GM19023 (cell line): ENCODE measurements around the gene ITM2C.

Source experiments
- ATAC-seq: cut with Tn5 transposase; IDR thresholded peaks from one replicate; pipeline ENCODE4 v1.9.1; 2021; ENCODE audit warnings: mild to moderate bottlenecking, moderate library complexity; ENCODE audit not compliant: unreplicated experiment

The ITM2C gene

DNA sequence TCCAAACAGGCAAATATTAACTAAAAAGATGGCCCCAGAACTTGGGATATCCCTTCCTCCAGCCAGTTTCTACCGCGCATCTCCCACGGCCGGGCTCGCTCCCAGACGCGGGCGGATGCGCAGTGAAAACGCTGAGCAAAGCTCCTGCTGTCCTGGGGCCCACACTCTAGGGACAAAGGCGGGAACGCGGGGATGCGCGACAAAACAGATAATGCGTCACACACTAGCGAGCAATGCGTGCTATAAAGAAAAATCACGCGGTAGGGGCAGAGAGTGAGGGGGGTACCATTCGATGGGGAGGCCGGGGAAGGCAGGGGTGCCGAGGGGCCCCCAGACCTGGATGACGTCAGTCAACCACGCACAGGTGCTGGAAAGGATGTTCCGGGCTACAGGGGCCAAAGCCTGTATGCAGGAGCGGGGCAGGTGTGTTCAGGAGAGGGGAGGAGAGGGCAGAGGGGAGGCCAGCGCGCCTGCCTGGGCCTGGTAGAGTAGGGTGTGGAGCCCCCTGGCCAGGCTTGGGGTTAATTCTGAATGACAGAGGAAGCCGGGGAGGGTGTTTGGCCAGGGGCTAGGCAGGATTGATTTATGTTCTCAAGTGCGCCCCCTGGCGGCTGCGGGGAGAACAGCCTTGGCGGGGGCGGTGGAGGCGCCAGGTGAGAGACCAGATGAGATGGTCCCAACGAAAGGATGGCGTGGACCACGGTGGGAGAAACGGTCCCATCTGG lies 14.9 kb upstream of the ITM2C start:
- peak; percentile 43 for ATAC-seq

DNA sequence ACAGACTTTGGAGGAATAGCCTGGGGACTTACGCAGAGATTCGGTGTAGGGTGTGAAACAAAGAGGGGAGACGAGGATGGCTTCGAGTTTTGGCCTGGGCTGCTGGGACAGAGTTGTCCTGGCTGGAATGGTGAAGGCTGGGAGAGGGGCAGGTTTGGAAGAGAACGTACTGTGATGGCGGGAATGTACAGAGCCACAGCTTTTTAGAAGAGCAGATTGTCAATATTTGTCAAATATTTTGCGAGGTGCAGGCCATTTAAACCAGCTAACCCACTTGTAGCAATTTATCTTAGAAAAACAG lies 14.4 kb upstream of the ITM2C start:
- no peak for ATAC-seq

DNA sequence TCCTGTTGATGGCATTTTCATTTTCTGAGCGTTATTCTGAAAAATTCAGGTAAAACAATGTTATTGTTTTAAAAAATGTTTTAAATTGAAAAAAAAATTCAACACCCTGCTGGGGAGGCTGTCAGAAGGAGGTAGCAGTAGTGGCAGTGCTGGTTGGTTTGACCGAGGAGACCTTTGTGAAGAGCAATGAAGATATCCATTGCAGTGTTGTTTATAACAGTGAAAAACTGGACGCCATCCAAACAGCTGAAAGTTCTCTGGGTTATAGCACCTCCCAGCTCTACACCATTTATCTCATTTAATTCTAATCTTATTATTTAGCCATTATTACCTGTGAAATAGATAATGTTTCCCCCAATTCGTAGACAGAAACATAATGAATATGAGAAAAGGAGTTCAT lies 12.6 kb upstream of the ITM2C start:
- ATAC-seq = no peak

DNA sequence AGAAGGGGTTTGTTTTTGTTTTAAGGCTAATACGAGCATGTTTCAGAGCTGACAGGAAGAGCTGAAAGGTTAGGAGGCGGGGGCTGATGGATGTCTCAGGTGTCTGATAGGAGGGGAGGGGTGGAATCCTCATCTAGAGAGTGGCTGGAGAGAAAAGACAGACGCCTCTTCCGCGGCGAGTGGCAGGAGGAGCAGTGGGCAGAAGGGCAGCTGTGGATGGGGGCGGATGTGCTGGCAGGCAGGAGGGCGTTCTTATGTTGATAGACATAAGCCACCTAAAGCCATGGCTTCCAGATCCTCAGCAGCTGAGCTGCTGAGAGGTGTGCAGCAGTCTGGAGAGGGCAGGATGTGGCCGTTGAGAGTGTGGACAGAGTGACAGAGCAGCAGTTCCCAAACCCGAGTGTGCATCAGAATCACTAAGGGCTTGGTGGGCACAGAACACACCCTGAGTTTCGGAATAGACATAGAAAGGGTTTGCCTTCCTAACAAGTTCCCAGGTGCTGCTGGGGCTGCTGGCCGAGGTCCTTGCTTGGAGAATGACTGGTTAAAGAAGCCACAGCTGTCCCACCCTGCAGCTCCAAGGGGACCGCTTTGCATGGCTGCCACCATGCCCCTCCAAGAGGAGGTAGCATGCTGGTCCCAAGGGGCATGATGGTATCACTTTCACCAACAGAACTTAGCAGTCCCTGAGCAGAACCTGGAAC lies 3.0 kb upstream of the ITM2C start:
- ATAC-seq = no peak

DNA sequence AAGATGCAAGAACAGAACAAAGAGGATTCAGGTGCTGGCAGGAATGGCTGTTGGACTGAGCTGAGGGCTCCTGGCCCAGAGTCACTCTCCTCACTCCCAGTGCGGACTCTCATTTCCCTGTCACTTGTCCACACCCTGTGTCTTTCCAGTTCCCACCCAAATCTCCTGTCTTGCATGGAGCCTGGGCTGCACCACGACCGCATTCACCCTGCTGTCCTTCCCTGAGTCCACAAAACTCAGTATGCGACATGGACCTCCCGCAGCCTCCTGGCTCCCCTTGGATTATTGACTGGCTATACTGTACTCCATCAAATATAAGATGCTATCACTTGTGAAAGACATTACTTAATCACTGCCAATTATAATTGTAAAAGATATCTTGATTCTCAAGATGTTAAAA lies 2.5 kb upstream of the ITM2C start:
- ATAC-seq = no peak

DNA sequence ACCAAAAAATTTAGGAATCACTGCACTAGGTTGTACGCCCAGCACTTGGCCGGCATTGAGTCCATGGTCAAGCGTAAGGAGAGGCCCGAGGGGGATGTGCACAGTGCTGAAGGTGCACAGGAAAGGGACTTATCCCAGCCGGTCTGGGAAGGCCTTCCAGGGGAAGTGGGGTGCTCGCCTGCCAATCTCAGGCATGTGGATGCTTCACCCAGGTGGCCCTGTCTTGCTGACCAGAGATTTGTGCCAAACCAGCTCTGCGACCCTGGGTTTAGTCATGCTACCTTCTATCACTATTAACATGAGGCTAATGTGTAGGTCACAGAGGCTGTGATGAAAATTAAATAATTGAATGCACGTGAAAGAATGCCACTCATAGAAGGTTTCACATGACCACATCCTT lies 1.7 kb upstream of the ITM2C start:
- ATAC-seq = no peak

DNA sequence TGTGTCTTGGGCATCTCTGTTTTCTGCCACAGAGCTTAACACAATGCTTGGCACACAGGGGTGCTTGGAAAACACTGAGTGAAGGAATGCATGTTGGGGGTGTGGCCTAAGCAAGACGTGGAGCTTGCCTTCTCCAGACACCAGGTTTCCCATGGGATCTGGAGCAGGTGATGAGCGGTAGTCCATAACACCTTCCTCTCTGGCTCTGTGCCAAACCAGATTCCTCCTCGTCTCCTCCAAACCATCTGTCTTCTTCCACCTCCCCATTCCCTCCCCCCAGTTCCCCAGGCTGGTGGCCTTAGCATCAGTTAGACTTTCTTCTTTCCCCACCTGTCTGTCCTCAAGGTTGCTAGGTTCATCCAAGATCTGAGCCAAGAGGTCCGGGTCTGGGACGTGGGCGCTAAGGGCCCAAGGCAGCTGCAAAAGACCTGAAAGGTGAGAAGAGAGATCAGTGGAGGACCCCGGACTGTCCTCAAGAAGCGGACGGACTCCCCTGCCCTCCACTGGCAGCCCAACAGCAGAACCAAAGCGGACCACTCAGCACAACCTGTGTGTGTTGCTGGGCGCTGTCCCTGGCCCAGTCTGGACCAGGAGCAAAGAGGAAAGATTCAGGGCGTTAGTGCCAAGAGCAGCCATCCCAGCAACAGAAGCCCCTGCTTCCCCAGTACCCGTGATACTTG lies 1.2 kb upstream of the ITM2C start:
- no peak for ATAC-seq

DNA sequence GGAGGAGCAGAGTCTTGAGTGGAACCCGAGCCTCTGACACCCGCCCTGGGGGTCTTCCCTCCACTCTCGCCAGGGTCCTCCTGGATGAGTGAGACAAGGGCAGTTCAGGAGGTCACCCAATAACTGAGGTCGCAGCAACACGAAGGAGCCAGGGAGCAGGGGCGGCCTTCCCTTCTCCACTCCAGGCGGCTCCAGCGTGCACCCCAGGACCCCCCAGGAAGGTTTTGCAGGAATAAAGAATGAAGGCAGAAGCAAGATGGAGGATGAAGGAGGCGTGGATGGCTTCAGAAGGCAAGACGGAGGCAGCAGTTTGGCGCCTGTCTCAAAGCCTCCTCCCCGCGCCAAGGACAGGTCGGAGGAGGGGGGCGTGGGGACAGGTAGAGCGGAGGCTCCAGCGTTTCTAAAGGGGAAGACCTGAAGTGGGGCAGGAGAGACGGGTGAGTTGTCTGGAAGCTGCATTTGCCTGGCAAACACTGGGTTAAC lies 579 bp upstream of the ITM2C start:
- ATAC-seq = no peak

DNA sequence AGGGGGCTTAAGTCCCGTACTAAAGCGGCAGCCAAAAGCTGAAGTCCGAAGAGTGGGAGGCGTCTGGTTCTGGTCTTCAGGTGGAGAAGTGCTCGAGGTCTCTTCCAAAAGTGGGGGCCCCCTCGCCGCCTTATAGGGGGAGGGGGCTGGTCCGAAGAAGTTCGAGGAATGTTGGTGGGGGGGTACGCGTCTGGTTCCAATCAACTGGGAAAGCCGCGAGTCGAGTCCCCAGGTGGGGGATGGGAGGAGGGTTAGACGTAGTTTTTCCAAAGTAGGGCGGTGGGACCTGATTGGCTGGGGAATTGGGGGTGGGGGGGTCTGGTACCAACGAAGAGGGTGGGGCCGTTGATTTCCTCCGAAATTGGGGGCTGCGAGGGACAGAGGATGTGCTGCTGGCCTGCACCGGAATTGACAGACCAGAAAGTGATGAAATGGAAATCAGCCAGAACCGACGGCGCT lies 594 bp downstream of the ITM2C start:
- no peak for ATAC-seq

DNA sequence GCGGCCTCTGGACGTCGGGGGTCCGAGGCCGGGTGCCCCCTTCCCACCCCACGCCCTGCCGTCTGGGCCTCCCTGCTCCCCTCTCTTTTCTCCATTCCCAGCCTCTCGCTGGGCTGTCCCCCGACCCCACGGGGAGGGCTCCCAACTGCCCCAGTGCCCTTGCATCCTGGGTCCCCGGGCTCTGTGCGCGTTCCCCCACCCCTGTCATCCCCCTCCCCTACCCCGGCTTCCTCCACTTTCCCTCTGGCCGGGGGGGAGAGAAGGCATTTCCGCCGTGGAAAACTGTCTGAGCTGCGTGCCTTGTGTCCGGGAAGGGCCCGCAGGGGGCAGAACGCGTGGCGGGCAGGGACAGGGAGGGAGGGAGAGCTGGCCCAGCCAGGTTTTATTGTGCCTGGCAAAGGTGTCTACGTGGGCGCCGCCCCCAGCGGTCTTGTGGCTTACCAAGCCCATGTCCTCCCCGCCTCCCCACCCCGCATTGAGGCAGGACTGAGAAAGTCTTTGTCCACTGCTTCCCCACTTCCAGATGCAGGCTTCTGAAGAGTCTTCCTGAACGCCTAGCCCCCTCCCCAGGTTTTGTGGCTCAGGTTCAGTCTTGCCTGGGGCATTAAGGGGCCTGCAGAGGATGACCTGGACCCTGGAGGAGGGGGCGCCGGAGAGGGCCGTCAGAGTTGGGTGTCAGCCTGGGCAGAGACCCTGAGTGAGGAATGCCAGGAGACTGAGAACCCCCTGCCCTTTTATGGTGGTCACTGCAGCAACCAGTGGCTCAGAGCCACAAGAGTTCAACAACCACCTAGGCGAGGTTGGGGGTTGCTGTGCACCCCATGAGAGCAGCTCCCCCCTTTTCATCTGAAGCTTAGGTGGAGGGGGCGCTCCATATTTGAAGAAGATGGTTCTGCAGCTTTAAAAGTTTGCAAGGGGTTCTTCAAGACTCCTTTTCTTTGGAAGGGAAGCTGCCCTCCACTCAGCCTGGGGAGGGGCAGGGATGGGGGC lies 1.3 kb downstream of the ITM2C start:
- ATAC-seq = no peak

DNA sequence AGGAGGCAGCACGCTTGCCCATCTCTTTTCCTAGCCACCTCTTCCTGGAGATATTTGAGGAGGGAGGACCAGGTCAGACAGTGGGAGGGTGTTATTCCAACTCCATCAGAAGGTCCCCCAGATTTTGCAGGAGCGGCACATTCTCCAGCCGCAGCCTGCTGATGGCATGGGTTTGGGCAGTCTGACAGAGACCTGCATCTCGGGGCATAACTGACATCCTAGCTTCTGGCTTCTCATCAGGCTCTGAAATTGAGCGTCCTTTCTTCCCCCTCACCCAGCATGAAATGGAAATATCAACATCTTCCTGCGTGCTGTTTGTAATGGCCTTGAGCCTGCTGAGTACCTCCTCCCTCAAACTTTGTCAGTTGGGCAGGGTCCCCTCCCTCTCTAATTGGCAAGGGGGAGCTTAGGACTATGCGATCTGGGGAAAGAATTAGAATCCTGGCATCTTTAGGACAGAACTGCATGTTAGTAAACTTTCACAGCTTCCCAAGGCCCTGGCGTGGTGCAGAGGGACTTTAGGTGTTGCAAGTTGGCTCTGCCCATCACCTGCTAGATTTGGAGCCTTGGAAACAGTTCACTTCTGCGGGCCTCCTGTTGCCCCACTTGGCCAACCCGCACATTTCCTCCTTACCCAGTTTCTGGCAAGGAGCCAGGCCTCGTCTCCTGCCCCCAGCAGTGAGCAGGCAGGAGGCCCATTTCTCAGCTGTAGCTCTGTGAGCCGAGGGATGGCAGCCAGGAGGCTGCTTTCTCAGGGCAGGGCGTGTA lies 2.2 kb downstream of the ITM2C start:
- no peak for ATAC-seq

DNA sequence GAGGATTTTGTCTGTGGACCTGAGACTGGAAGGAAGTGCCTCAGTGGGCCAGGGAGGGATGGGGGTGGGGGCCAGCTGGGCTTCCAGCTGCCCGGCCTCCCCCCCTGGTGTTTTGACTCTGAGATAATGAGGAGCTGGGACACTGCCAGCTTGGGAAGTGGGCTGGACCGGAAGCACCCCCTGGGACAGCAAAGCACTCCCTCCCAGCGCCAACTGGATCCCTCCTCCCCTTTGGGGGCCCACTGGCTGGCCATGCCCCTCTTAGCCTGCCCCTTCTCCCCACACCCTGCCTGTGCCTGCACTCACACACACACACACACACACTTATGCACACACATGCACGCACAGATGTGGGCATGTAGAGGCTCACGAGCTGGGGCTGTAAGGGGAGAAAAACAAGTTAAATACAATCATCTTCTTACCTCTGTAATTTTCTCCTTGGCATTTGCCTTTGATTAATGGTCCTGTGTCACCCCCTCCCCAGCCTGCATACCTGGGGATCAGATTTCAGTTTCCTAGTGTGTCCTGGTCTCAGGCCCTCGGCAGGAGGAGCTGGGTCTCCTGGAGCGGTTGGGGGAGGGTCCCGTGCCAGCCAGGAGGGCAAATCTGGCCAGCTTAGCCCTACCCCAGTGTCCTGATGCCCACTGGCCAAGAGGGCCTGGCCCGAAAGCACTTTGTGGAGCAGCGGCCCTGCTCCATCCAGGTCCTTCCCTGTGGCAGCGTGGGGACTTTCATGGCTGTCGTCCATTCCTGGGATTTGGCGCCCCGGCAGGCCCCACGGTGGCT lies 3.6 kb downstream of the ITM2C start:
- no peak for ATAC-seq

DNA sequence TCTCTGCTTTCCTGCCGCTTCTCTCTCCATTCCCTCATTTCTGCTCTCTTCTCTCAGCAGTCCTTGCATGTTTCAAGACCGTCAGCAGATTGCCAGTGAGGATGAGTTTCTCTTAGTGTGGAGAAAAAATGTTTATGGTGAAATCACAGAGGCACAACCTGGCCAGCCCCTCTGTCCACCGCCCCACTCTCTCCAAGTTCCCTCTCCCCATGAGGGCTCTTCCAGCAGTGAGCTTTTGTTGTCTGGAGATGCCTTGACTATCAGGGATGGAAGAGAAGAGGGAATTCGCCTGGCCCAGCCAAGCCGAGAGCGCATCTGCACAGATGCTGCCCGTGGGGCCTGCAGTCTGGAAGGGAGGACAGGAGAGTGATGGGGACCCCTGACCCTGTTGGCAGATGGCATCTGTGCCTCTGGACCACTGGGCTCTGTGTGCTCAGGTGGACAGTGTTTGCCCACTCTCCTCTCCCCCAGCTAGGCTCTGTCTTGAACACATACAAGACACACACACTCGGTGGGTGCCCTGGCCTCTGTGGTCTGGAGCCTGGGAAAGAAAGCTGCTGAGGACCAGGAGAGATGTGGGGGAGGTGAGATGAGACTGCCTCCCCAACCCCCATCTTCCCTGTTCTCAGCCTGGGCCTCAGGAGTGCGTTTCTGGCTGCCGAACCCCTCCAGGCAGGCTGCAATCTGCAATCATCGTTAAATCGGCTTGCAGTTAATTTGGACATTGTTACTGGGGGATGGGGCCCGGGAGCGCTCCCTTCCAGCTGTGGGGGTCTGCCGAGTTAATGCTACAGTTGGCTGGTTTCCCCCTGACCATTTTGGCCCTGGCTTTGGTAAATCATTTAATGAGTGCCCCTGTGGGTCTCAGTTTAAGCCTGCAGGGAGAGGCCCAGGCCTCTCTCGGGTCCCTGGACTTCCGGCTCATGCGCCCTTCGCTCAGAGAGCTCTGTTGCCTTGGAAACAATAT lies 4.5 kb downstream of the ITM2C start:
- no peak for ATAC-seq

DNA sequence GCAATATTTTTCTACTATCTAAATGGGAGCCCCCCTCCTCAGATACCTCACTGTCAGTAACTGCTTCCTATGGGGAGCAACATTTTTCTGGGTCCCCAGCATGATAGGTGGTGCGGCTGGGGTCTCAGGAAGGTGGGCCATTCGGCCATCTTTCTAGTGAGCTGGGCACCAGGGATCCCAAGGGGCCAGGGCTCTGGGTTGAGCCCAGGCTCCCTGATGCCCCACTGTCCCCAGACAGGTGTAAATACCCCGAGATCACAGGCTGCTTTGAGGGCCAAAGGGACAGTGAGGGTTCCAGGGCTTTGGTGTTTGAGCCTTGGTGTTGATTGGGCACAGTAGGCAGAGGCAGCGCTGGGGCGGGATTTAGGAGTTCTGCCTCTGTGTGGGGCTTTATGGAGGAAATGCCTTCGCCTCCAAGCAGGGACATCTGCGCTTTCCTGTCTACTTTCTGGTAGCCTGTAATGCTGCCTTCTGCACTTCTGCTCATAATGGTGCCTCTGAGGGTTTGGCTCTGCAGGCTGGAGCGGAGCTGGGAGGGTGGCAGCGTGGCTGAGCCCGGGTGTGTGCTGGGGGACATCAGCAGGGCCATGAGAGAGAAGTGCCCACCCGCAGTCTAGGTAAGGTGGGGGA lies 5.3 kb downstream of the ITM2C start:
- ATAC-seq = no peak

DNA sequence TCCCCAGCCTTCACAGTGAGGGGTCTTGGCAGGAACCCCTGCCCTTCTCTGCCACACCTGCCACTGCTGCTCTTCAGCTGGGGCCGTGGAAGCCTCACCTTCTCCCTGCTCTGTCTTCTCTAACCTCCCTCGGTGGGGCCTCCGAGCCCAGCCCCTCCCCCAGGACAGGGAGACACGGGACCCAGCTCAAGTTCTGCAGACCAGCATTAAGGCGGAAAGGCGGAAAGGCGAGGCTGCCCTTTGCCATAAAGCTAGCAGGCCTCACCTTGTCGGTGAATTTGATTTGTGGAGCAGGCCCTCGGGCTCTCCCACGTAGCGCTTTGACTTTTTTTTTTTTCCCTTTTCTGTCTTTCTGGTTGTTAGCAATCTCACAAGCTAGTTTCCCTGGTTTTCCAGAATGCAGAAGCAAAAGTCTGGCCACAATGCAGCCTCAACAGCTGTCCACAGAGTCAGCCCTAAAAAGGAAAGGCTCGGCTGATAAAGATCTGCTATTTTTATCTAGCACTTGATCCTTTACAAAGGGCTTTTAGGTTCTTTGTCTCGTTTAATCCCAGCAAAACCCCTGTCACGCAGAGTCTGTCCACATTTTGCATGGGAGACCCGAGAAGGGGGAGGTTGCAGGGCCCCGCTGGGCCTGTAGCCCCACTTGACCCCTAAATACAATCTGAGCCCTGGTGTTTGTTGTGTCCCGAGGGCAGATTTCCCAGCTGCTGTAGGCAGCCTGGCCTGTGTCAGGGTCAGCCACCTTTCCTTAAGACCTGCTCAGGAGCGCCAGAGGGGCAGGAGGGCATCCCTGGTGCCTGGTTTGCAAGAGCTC lies 6.0 kb downstream of the ITM2C start:
- no peak for ATAC-seq

DNA sequence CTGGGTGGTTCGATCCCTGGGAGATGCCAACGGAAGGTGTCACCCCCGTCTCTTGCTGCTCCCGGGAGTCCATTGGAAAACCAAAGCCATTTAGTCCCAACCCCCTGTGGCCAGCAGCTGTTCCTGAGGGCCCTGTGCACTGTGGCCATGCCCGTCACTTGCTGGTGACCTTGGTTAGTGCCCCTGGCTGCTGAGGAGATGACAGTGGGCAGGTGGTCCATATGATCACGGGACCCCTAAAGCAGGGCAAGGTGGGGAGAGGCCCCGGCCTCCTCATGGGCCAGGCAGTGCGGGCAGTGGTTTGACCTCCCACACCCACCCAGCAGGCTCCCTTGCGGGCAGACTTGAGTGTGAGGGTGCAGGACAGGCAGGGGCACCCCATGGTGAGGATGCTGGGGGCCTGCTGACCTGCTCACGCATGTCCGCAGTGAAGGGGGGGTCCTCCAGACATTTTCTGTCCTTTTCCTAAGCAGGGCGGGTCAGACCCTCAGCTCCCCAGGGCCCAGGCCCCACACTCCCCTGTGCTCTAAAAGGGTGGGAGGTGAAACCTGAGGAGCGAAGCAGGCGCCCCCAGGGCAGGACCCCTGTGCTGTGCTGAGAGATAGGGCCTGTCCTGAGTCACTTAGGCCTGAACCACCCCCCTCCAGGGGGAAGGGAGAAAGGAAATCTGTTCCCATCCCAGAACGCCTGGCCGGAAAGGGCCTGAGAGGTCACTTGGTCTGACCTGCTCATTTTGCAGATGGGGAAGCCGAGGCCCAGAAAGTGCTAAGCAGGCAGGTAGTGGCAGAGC lies 6.8 kb downstream of the ITM2C start:
- no peak for ATAC-seq
